Mesendoderm (in vitro differentiated cells): ENCODE results near the gene DDC.
A peak's percentile ranks its signal among the peaks of the same experiment; 100 is the strongest.

ENCODE experiments used
- DNase-seq: peaks from one replicate; pipeline ENCODE4 v3.0.0; 2013
- H2AK5ac ChIP-seq: 2 replicates; pipeline ENCODE4 v1.6.1; 2013; ENCODE audit warnings: low read length, inconsistent platforms
- H2BK120ac ChIP-seq: 2 replicates; pipeline ENCODE4 v1.6.1; 2013; ENCODE audit warnings: low read depth, mild to moderate bottlenecking, low read length, moderate library complexity, mixed read lengths
- H2BK15ac ChIP-seq: replicated peaks from 2 replicates; pipeline ENCODE4 v1.6.1; 2013; ENCODE audit warnings: low read depth, mild to moderate bottlenecking, moderate library complexity
- H2BK5ac ChIP-seq: 2 replicates; pipeline ENCODE4 v1.6.1; 2013; ENCODE audit warnings: low read length, inconsistent platforms
- H3K18ac ChIP-seq: 2 replicates; pipeline ENCODE4 v1.6.1; 2013; ENCODE audit warnings: mild to moderate bottlenecking, low read length, mixed read lengths
- H3K23ac ChIP-seq: one replicate; pipeline ENCODE4 v1.6.1; 2013; ENCODE audit warnings: low read length
- H3K27ac ChIP-seq: 2 replicates; pipeline ENCODE4 v1.5.1; 2013; ENCODE audit warnings: low read depth, mild to moderate bottlenecking, inconsistent platforms, low read length, moderate library complexity
- H3K27me3 ChIP-seq: 2 replicates; pipeline ENCODE4 v1.6.1; 2013; ENCODE audit warnings: low read length, control low read depth, mild to moderate bottlenecking, inconsistent platforms; ENCODE audit not compliant: insufficient read depth, poor library complexity
- H3K36me3 ChIP-seq: 2 replicates; pipeline ENCODE4 v1.6.1; 2013; ENCODE audit warnings: low read length, inconsistent platforms; ENCODE audit not compliant: control insufficient read depth, insufficient read depth
- H3K4ac ChIP-seq: one replicate; pipeline ENCODE4 v1.6.1; 2013; ENCODE audit warnings: low read depth, mild to moderate bottlenecking, low read length, moderate library complexity
- H3K4me1 ChIP-seq: 2 replicates; pipeline ENCODE4 v1.6.1; 2013; ENCODE audit warnings: low read depth, low read length, inconsistent platforms; ENCODE audit not compliant: control insufficient read depth
- H3K4me2 ChIP-seq: 2 replicates; pipeline ENCODE4 v1.6.1; 2013; ENCODE audit warnings: low read length
- H3K4me3 ChIP-seq: 2 replicates; pipeline ENCODE4 v1.5.1; 2013; ENCODE audit warnings: mild to moderate bottlenecking, low read length
- H3K56ac ChIP-seq: one replicate; pipeline ENCODE4 v1.6.1; 2013; ENCODE audit warnings: low read length
- H3K79me1 ChIP-seq: 2 replicates; pipeline ENCODE4 v1.6.1; 2013; ENCODE audit warnings: low read length, inconsistent platforms
- H3K79me2 ChIP-seq: 2 replicates; pipeline ENCODE4 v1.6.1; 2013; ENCODE audit warnings: mild to moderate bottlenecking, low read length; ENCODE audit not compliant: control insufficient read depth, insufficient read depth
- H3K9ac ChIP-seq: 2 replicates; pipeline ENCODE4 v1.6.1; 2013; ENCODE audit warnings: low read length, inconsistent platforms
- H4K5ac ChIP-seq: one replicate; pipeline ENCODE4 v1.6.1; 2013; ENCODE audit warnings: low read length
- H4K8ac ChIP-seq: one replicate; pipeline ENCODE4 v1.6.1; 2013; ENCODE audit warnings: low read depth, mild to moderate bottlenecking, control low read depth, low read length, moderate library complexity
- WGBS: extraction: QIAGEN DNeasy Blood & Tissue Kit; methylation state at CpG from one replicate; pipeline ENCODE4 v1.1.7; 2013; ENCODE audit warnings: low lambda C conversion rate, missing lambda C conversion rate; ENCODE audit not compliant: insufficient coverage; ENCODE audit errors: extremely low coverage; 5-methylcytosine and 5-hydroxymethylcytosine counted together

Gene DDC

GRCh38 chr7:50475340-50475739, 89.9 kb downstream of the DDC start:
- Histone ChIP-seq H2AK5ac (no peak overlapping the region), H3K79me2 (no peaks in the 10 kb centered on the region), H3K4me1 (peaks cover 7% of the 10 kb centered on the region), H4K5ac (no peak overlapping the region), H2BK15ac (no peak overlapping the region), H2BK120ac (no peak overlapping the region), H4K8ac (no peak overlapping the region), H3K27me3 (no peaks in the 10 kb centered on the region), H3K9ac (no peak overlapping the region), H3K56ac (no peak overlapping the region), H3K27ac (no peak overlapping the region), H3K18ac (no peak overlapping the region), H3K4me3 (no peak overlapping the region), H3K23ac (no peak overlapping the region), H2BK5ac (peak overlapping the region; percentile 59), H3K4me2 (no peak overlapping the region), H3K4ac (no peak overlapping the region), H3K79me1 (no peaks in the 10 kb centered on the region), H3K36me3 (no peaks in the 10 kb centered on the region)
- DNase-seq: peak; percentile 58
- no CpG with 5 or more reads among the region's 4 CpGs for WGBS

DNA sequence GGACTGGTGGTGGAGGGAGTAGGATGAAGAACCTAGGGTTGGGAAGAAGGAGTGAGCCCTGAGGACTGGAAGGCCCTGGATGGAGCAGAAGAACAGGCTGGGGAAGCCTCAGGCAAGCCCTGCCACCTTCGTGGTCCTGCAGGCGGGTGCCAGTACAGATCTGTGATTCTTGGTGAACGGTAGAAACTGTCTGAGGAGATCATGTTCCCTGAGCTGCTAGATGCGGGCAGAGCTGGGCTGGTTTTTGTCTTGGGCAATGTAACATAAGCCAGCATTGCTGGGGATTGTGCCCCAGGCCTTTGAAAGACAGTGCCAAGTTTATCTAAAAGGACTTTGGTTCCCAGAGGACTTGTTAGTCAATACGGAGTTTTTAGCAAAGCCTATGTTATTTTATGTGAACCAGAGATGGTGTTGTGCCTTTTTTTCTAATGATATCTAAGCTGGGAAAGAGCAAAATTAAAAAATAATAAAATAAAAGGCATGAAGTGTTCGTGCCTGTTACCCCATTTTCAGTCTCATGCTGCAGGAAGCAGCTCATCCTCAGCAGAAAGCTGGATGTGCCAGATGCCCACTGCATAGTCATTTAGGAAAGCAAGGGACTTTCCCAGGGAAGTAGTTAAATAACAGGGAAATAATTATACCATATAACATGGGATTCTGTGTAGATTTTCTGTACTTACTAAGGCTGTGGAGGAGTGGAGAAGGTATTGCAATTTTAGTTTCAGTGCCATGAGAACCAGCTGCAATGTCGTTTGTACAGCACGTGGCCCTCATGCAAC, 90.6 kb downstream of the DDC start:
- H3K23ac ChIP-seq: no peak overlapping the region
- H3K4me3 ChIP-seq: no peak overlapping the region
- H3K79me1 ChIP-seq: no peaks in the 10 kb centered on the region
- H4K8ac ChIP-seq: no peak overlapping the region
- no peak overlapping the region for H4K5ac ChIP-seq
- no peak for DNase-seq
- no peak overlapping the region for H3K56ac ChIP-seq
- H3K4ac ChIP-seq: no peak overlapping the region
- no peak overlapping the region for H2BK5ac ChIP-seq
- no peak overlapping the region for H3K9ac ChIP-seq
- no peaks in the 10 kb centered on the region for H3K27me3 ChIP-seq
- no CpG with 5 or more reads among the region's 8 CpGs for WGBS
- peaks cover 7% of the 10 kb centered on the region for H3K4me1 ChIP-seq
- H2AK5ac ChIP-seq: no peak overlapping the region
- H2BK120ac ChIP-seq: no peak overlapping the region
- H3K36me3 ChIP-seq: no peaks in the 10 kb centered on the region
- H3K79me2 ChIP-seq: no peaks in the 10 kb centered on the region
- H3K18ac ChIP-seq: no peak overlapping the region
- H3K27ac ChIP-seq: no peak overlapping the region
- no peak overlapping the region for H2BK15ac ChIP-seq
- H3K4me2 ChIP-seq: no peak overlapping the region

DNA sequence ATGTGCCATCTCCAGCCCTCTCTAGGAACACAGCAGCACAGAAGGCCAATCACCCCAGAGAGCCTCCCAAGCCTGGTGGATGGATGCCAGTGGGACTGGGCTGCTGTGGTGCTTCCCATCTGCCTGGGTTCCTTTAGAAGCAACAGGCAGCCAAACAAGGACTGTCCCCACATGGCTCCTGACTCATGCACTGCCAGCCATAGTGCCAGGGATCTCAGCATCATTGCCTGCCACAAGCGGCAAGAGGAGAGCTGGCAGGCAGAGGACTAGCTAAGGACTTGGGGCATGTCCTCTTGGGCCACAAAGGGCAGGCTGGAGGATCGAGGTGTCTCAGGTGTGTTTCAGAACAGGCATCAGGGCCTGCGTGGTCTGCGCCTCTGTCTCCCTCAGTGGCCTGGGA, 91.7 kb downstream of the DDC start:
- Histone ChIP-seq H2BK120ac (no peak overlapping the region), H2BK15ac (no peak overlapping the region), H3K18ac (no peak overlapping the region), H3K23ac (no peak overlapping the region), H4K5ac (no peak overlapping the region), H2BK5ac (no peak overlapping the region), H3K79me1 (no peaks in the 10 kb centered on the region), H2AK5ac (no peak overlapping the region), H3K9ac (no peak overlapping the region), H3K4me2 (no peak overlapping the region), H3K4ac (no peak overlapping the region), H3K4me3 (no peak overlapping the region), H3K4me1 (peaks cover 7% of the 10 kb centered on the region), H3K27me3 (no peaks in the 10 kb centered on the region), H4K8ac (no peak overlapping the region), H3K27ac (no peak overlapping the region), H3K36me3 (no peaks in the 10 kb centered on the region), H3K56ac (no peak overlapping the region), H3K79me2 (no peaks in the 10 kb centered on the region)
- DNase-seq: no peak
- no CpG with 5 or more reads among the region's 4 CpGs for WGBS

DNA sequence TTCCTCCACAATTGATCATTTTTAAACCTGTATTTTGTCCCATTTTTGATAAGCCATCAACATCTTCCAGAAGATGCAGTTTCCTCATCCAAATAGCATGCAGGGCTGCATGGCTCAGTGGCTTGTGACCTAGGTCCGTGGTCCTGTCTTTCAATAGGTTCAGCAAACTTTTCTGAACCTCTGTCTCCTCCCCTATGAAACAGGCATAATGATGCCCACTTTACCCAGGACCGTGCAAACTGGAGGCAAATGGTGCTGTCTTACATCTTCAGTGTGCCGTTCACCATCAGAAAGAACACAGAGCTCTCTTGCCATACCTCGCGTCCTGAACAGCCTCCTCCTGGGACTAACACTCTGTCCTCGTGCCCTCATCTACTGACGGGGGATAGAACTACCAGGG, 92.8 kb downstream of the DDC start:
- Histone ChIP-seq H3K56ac (no peak overlapping the region), H3K4me1 (peaks cover 7% of the 10 kb centered on the region), H2BK5ac (no peak overlapping the region), H3K36me3 (no peaks in the 10 kb centered on the region), H3K9ac (no peak overlapping the region), H3K79me2 (no peaks in the 10 kb centered on the region), H2AK5ac (no peak overlapping the region), H3K4ac (no peak overlapping the region), H3K4me2 (no peak overlapping the region), H3K18ac (no peak overlapping the region), H3K27ac (no peak overlapping the region), H4K5ac (no peak overlapping the region), H3K79me1 (no peaks in the 10 kb centered on the region), H3K4me3 (no peak overlapping the region), H4K8ac (no peak overlapping the region), H3K27me3 (no peaks in the 10 kb centered on the region), H2BK120ac (no peak overlapping the region), H3K23ac (no peak overlapping the region), H2BK15ac (no peak overlapping the region)
- no CpG with 5 or more reads among the region's 7 CpGs for WGBS
- DNase-seq: no peak

DNA sequence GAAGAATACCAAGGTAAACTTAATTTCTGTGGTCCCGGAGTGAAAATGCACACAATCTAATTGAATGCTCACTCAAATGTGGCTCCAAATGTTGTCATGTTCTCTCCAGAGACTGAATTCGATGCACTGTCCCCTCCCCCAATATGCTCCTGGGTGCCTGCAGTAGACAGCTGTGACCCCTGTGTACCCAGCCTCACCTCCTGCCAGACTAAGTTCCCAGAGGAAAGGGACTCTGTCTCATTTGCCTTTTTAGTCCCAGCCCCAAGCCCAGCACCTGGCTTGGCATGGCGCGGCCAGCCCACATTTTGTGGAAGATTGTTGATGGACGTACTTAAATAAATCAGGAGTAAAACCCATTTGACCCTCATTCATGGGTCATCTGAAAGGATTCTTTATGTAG, 93.2 kb downstream of the DDC start:
- H3K9ac ChIP-seq: no peak overlapping the region
- H4K5ac ChIP-seq: no peak overlapping the region
- no peak overlapping the region for H3K18ac ChIP-seq
- no peaks in the 10 kb centered on the region for H3K79me1 ChIP-seq
- H3K4me2 ChIP-seq: no peak overlapping the region
- WGBS: no CpG with 5 or more reads among the region's 5 CpGs
- H3K79me2 ChIP-seq: no peaks in the 10 kb centered on the region
- H3K23ac ChIP-seq: no peak overlapping the region
- no peak overlapping the region for H2BK120ac ChIP-seq
- H2AK5ac ChIP-seq: no peak overlapping the region
- H4K8ac ChIP-seq: no peak overlapping the region
- H3K27me3 ChIP-seq: no peaks in the 10 kb centered on the region
- H3K36me3 ChIP-seq: no peaks in the 10 kb centered on the region
- no peak overlapping the region for H3K4ac ChIP-seq
- no peak for DNase-seq
- no peak overlapping the region for H2BK5ac ChIP-seq
- H3K4me3 ChIP-seq: no peak overlapping the region
- H3K56ac ChIP-seq: no peak overlapping the region
- H3K27ac ChIP-seq: no peak overlapping the region
- H2BK15ac ChIP-seq: no peak overlapping the region
- peaks cover 7% of the 10 kb centered on the region for H3K4me1 ChIP-seq
